Right lobe of liver (tissue), 4 donors: ENCODE data around the gene PABPN1.

ENCODE experiments used
- CTCF ChIP-seq, 4 donors: fragments of 200-600 bp in 3 of 4; fragments of 450-650 bp in 1 of 4; IDR thresholded peaks; one replicate each; pipeline versions ENCODE4 v1.5.1 to v1.8.0; 2016 to 2022; ENCODE audit warnings: antibody characterized with exemption in 4 of 4, mild to moderate bottlenecking in 2 of 4
- POLR2A ChIP-seq: fragments of 450-650 bp; IDR thresholded peaks from one replicate; pipeline ENCODE4 v1.6.1; 2017; ENCODE audit warnings: antibody characterized with exemption, mild to moderate bottlenecking
- donor health status: DM: no; HTN: no; CAD: no.
- donor health status: DM: no; HTN: no; CAD: no.
- donor health status: DM: no; HTN: yes; CAD: no.

GRCh38 chr14:23307146-23307530 lies 14.1 kb upstream of the PABPN1 start:
- TF ChIP-seq CTCF (IDR thresholded peaks at IDR 0.05): no peak
- TF ChIP-seq POLR2A: no peak
